Measurements from ENCODE around the gene SLC4A1AP.
"Not testable (repeated sequence)": the region's sequence is repeated elsewhere in the genome, so short reads cannot be mapped to it uniquely, and the experiment has no call there.

SLC4A1AP gene

DNA sequence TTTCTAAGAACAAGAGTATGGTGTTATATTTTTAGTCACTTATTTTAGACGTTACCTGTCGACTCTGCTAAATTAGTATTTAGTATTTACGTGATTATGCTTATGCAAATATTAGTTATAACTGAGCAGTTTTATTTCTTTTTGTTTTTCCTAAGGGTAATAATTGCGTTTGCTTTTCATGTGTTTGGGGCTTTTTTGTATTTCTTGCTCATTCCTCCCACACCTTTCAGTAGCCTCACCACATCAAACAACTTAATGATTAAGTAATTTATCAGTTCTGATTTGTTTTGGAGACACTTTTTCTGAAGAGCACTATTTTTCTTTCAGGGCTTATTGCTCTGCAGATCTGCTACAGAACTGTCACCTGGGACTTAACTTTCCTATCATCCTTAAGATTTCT, 7.5 kb downstream of the SLC4A1AP start:
- TF ChIP-seq, protein P1, sequence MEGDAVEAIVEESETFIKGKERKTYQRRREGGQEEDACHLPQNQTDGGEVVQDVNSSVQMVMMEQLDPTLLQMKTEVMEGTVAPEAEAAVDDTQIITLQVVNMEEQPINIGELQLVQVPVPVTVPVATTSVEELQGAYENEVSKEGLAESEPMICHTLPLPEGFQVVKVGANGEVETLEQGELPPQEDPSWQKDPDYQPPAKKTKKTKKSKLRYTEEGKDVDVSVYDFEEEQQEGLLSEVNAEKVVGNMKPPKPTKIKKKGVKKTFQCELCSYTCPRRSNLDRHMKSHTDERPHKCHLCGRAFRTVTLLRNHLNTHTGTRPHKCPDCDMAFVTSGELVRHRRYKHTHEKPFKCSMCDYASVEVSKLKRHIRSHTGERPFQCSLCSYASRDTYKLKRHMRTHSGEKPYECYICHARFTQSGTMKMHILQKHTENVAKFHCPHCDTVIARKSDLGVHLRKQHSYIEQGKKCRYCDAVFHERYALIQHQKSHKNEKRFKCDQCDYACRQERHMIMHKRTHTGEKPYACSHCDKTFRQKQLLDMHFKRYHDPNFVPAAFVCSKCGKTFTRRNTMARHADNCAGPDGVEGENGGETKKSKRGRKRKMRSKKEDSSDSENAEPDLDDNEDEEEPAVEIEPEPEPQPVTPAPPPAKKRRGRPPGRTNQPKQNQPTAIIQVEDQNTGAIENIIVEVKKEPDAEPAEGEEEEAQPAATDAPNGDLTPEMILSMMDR (conservative IDR thresholded peaks at IDR 0.05; ENCODE audit: low read depth, low read length): no peak
- no peak overlapping the region for H3K4me3 ChIP-seq (ENCODE audit: low read depth, low read length)
- no peak for DNase-seq (ENCODE audit: low read depth)

DNA sequence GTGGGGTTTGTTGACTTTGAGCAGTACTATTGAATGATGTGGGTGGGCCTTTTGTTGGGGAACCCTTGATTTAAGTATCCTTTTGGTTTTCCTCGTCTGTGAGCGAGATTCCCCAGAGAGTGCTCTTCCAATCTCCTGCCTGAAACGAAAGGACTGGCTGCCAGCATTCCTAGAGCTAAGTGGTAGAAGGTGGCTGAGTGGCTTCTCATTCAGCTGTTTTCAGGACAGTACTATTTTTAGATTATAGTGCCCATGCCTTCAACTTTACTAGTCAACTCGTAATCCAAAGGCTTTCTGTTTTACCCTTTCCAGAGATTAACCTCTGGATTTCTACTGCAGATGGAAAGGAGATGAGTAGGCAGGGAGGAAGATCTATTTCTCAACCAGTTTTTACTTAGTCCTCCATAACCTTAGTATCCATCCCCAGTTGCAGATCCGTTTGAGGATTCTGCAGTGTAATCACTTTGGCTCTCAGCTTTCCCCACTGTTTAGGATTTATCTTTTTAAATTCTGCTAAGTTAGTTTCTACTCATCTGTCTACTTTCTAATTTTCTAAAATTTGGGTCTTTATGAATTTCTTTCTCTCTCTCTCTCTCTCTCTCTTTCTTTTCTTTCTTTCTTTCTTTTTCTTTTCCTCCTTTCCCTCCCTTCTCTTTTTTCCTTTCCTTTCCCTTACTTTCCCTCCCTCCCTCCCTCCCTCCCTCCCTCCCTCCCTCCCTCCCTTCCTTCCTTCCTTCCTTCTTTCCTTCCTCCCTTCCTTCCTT, 9.2 kb downstream of the SLC4A1AP start:
- TF ChIP-seq, protein P1 (conservative IDR thresholded peaks at IDR 0.05; ENCODE audit: low read depth, low read length): no peak
- no peak for DNase-seq (ENCODE audit: low read depth)
- H3K4me3 ChIP-seq (ENCODE audit: low read depth, low read length): no peak overlapping the region

DNA sequence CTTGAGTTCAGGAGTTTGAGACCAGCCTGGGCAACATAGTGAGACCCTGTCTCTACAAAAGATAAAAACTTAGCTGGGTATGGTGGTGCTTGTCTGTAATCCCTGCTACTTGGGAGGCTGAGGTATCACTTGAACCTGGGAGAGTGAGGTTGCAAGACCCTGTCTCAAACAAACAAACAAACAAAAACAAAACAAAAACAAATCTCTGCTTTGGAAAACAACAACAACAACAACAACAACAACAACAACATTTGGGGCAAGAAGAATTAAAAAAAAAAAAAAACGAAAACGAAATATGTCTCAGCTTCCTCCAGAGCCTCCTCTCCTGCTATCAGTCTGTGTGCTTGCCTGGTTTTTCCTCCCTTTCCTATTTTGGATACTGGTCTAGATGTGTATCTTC, 16.9 kb downstream of the SLC4A1AP start:
- no peak for DNase-seq (ENCODE audit: low read depth)
- TF ChIP-seq, protein P1 (conservative IDR thresholded peaks at IDR 0.05; ENCODE audit: low read depth, low read length): no peak
- no peak overlapping the region for H3K4me3 ChIP-seq (ENCODE audit: low read depth, low read length)

DNA sequence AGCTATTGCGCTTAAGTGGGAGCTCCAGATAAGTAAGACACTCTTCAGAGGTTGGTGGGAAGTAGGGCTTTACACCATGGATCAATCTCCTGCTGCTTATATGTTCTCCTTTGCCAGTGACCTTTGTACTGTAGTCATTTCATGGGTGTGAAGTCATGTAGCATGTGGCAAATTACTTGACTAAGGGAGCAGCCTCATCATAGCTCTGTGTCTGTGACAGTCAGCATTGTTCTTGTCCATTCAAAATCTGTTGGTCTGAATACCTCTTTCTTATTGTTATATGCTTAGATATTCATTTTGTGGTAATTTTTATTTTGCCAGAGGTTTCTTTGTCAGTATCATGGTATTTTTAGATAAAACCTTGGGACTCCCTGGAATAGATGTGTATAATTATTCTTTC, 18.2 kb downstream of the SLC4A1AP start:
- DNase-seq (ENCODE audit: low read depth): peak; percentile 83
- H3K4me3 ChIP-seq (ENCODE audit: low read depth, low read length): no peak overlapping the region
- TF ChIP-seq, protein P1 (conservative IDR thresholded peaks at IDR 0.05; ENCODE audit: low read depth, low read length): no peak

DNA sequence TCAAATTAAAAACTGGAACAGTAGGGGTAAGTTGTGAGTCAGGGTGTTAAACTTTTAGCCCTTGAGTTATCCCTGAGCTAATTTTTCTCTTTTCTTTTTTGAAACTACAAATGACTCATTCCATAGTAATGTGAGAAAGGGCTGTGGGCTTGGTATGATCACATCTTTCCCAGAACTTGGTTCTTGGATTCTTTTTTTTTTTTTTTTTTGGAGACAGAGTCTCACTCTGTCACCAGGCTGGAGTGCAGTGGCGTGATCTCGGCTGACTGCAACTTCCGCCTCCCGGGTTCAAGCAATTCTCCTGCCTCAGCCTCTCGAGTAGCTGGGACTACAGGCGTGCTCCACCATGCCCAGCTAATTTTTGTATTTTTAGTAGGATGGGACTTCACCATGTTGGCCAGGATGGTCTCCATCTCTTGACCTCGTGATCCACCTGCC, 18.7 kb downstream of the SLC4A1AP start:
- DNase-seq (ENCODE audit: low read depth): peak; percentile 94
- H3K4me3 ChIP-seq (ENCODE audit: low read depth, low read length): not testable (repeated sequence)

DNA sequence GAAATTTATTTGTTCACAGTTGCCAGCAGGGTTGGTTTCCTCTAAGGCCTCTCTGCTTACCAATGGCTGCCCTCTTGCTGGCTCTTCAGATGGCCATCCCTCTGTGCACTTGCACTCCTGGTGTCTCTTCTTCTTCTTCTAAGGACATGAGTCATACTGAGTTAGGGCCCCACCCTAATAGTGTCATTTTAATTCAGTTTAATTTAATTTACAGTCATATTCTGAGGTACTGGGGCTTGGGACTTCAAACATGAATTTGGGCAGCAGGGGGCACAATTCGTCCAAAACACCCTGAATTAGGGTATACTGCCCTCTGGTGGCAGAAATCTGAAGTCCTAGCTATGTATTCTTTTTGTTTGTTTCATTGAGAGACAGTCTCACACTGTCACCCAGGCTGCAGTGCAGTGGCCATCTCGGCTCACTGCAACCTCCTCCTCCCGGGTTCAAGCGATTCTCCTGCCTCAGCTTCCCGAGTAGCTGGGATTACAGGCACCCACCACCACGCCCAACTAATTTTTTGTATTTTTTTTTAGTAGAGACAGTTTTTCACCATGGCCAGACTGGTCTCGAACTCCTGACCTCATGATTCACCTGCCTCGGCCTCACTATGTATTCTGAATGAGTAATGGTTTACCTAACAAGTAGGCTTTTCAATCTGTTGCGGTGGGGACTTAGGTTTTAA, 19.8 kb downstream of the SLC4A1AP start:
- DNase-seq (ENCODE audit: low read depth): peak; percentile 95
- TF ChIP-seq, protein P1 (conservative IDR thresholded peaks at IDR 0.05; ENCODE audit: low read depth, low read length): peak; percentile 95
- no peak overlapping the region for H3K4me3 ChIP-seq (ENCODE audit: low read depth, low read length)

DNA sequence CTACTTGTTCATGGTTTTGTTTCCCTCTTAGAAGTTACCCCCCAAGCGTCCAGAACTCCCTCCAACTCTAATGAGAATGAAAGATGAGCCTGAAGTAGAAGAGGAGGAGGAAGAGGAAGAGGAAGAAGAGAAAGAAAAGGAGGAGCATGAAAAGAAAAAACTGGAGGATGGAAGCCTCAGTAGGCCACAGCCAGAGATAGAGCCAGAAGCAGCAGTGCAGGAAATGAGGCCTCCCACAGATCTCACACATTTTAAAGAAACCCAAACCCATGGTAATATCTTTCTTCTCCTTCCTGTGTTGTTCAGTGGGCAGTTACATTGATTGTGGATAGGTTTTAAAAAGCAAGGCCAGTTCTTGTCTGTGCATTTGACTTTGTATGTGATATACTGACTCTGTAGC, 21.3 kb downstream of the SLC4A1AP start:
- not testable (repeated sequence) for H3K4me3 ChIP-seq (ENCODE audit: low read depth, low read length); DNase-seq (ENCODE audit: low read depth)

DNA sequence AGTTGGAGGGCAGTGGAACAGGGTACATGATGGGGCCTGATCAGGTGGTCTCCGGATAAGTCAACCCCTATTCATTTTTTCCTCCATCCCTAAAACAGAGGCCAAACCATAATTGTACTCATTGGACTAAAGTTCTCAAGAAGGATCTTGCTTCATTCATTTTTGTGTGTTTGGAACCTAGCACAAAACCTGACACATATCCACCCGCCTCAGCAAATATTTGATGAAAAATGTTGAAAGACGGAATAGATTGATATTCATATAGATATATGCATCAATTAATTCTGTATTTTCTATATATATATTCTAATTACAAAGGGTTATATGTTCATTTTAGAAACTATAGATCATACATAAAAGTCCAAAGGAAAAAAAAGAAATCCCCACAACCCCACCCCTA, 21.9 kb downstream of the SLC4A1AP start:
- no peak for DNase-seq (ENCODE audit: low read depth)
- TF ChIP-seq, protein P1 (conservative IDR thresholded peaks at IDR 0.05; ENCODE audit: low read depth, low read length): no peak
- no peak overlapping the region for H3K4me3 ChIP-seq (ENCODE audit: low read depth, low read length)

Data from choroid plexus epithelial cell (primary cell).